H1 (cell line): ENCODE data around the gene TBCEL. TPM values are rescaled to one million over a fixed set of nuclear protein-coding genes. Genes with fewer than 3 reads are reported as not detected.

ENCODE experiments used
- ASH2L ChIP-seq: fragments of 200-600, 300-600 bp; sonication (generic); IDR thresholded peaks from one replicate; pipeline ENCODE4 v1.7.1; 2017; ENCODE audit warnings: low read length
- FOSL1 ChIP-seq: IDR thresholded peaks from 2 replicates; pipeline ENCODE4 v1.6.1; 2011; ENCODE audit warnings: mild to moderate bottlenecking, low read depth, low read length, moderate library complexity; ENCODE audit not compliant: insufficient read depth
- SP2 ChIP-seq: IDR thresholded peaks from 2 replicates; pipeline ENCODE4 v1.6.1; 2012; ENCODE audit warnings: mild to moderate bottlenecking, low read length, inconsistent platforms
- polyA plus RNA-seq, 7 experiments: library from polyadenylated mRNA; depleted of rRNA in 3 of 7; stranded (reverse) in 5 of 7; unstranded in 2 of 7; fragments of >200 nt in 5 of 7; fragments of 200-250 nt in 2 of 7; gene quantifications; 1 replicate in 5 of 7; 2 replicates in 1 of 7; 4 replicates in 1 of 7; pipeline versions ENCODE4 v1.2.1 to v1.2.3, GENCODE V29; 2011 to 2013; ENCODE audit warnings: missing spikeins in 2 of 7, mixed read lengths in 2 of 7
- total RNA-seq: library from RNA; stranded (reverse); fragmentation: NEBNext Ultra II Directional; extraction: Animal tissue kit (Norgen Biotek cat#: 25700); gene quantifications from 2 replicates; pipeline ENCODE4 v1.2.1, GENCODE V29; 2021
- TF ChIP-seq, protein P1 (sequence below): fragments of 300-600 bp; sonication (generic); IDR thresholded peaks from 2 replicates; pipeline ENCODE4 v1.7.1; 2012; ENCODE audit warnings: low read length, moderate library complexity, mild to moderate bottlenecking, inconsistent platforms; ENCODE audit not compliant: insufficient replicate concordance

TBCEL gene
- total and polyA plus RNA-seq, 2 of the 8 experiments (the other 6 are each of a cell fraction or from before 2014, with no cell fraction given) = 3.9 to 16.0 TPM

DNA sequence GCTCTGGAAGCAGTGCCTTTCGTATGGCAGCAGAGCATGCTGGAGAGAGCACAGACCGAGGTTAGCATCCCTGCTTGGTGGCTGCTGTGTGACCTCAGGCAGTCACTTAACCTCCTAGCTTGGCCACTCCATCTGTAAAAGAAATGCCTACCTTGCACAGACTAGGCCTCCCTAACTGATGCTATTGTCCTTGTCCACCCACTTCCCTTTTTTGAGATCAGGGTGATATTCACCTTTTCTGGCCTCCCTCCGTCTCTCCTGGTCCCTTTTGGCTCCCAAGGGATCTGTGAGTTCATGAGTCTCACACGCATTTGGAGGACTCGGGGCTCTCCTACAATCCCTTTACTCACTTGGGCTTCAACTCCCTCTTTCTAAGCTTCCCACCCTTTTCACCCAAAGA, 114.4 kb downstream of the TBCEL start (continued):
- TF ChIP-seq, protein P1, sequence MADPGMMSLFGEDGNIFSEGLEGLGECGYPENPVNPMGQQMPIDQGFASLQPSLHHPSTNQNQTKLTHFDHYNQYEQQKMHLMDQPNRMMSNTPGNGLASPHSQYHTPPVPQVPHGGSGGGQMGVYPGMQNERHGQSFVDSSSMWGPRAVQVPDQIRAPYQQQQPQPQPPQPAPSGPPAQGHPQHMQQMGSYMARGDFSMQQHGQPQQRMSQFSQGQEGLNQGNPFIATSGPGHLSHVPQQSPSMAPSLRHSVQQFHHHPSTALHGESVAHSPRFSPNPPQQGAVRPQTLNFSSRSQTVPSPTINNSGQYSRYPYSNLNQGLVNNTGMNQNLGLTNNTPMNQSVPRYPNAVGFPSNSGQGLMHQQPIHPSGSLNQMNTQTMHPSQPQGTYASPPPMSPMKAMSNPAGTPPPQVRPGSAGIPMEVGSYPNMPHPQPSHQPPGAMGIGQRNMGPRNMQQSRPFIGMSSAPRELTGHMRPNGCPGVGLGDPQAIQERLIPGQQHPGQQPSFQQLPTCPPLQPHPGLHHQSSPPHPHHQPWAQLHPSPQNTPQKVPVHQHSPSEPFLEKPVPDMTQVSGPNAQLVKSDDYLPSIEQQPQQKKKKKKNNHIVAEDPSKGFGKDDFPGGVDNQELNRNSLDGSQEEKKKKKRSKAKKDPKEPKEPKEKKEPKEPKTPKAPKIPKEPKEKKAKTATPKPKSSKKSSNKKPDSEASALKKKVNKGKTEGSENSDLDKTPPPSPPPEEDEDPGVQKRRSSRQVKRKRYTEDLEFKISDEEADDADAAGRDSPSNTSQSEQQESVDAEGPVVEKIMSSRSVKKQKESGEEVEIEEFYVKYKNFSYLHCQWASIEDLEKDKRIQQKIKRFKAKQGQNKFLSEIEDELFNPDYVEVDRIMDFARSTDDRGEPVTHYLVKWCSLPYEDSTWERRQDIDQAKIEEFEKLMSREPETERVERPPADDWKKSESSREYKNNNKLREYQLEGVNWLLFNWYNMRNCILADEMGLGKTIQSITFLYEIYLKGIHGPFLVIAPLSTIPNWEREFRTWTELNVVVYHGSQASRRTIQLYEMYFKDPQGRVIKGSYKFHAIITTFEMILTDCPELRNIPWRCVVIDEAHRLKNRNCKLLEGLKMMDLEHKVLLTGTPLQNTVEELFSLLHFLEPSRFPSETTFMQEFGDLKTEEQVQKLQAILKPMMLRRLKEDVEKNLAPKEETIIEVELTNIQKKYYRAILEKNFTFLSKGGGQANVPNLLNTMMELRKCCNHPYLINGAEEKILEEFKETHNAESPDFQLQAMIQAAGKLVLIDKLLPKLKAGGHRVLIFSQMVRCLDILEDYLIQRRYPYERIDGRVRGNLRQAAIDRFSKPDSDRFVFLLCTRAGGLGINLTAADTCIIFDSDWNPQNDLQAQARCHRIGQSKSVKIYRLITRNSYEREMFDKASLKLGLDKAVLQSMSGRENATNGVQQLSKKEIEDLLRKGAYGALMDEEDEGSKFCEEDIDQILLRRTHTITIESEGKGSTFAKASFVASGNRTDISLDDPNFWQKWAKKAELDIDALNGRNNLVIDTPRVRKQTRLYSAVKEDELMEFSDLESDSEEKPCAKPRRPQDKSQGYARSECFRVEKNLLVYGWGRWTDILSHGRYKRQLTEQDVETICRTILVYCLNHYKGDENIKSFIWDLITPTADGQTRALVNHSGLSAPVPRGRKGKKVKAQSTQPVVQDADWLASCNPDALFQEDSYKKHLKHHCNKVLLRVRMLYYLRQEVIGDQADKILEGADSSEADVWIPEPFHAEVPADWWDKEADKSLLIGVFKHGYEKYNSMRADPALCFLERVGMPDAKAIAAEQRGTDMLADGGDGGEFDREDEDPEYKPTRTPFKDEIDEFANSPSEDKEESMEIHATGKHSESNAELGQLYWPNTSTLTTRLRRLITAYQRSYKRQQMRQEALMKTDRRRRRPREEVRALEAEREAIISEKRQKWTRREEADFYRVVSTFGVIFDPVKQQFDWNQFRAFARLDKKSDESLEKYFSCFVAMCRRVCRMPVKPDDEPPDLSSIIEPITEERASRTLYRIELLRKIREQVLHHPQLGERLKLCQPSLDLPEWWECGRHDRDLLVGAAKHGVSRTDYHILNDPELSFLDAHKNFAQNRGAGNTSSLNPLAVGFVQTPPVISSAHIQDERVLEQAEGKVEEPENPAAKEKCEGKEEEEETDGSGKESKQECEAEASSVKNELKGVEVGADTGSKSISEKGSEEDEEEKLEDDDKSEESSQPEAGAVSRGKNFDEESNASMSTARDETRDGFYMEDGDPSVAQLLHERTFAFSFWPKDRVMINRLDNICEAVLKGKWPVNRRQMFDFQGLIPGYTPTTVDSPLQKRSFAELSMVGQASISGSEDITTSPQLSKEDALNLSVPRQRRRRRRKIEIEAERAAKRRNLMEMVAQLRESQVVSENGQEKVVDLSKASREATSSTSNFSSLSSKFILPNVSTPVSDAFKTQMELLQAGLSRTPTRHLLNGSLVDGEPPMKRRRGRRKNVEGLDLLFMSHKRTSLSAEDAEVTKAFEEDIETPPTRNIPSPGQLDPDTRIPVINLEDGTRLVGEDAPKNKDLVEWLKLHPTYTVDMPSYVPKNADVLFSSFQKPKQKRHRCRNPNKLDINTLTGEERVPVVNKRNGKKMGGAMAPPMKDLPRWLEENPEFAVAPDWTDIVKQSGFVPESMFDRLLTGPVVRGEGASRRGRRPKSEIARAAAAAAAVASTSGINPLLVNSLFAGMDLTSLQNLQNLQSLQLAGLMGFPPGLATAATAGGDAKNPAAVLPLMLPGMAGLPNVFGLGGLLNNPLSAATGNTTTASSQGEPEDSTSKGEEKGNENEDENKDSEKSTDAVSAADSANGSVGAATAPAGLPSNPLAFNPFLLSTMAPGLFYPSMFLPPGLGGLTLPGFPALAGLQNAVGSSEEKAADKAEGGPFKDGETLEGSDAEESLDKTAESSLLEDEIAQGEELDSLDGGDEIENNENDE = no peak
- no peak for TF ChIP-seq FOSL1
- no peak for TF ChIP-seq ASH2L
- TF ChIP-seq SP2 = no peak
